K562 (cell line): ENCODE results near the gene NUTM1. TPM values are rescaled to one million over a fixed set of nuclear protein-coding genes. Genes with fewer than 3 reads are reported as not detected.

Experiments
- ESRRA ChIP-seq: fragments of 450-650 bp; IDR thresholded peaks from 2 replicates; pipeline ENCODE4 v1.6.1; 2014; ENCODE audit warnings: low read depth, mild to moderate bottlenecking, moderate library complexity, borderline replicate concordance
- RUNX1 ChIP-seq: sonication (generic); IDR thresholded peaks from 2 replicates; pipeline ENCODE4 v1.6.1; 2016; ENCODE audit warnings: antibody characterized with exemption, low read depth
- SAFB ChIP-seq: fragments of 200-400 bp; formaldehyde crosslinking; IDR thresholded peaks from 2 replicates; pipeline ENCODE4 v1.6.1; 2017; ENCODE audit warnings: low read depth, low read length, borderline replicate concordance
- SUPT5H ChIP-seq: fragments of 450-650 bp; IDR thresholded peaks from 2 replicates; pipeline ENCODE4 v1.6.1; 2016
- YY1 ChIP-seq, 3 experiments: IDR thresholded peaks; 2 replicates each; pipeline ENCODE4 v1.6.1; 2011; ENCODE audit warnings: low read length in 2 of 3, mild to moderate bottlenecking in 2 of 3, moderate library complexity in 2 of 3, borderline replicate concordance in 1 of 3, control low read depth in 1 of 3, low read depth in 1 of 3; ENCODE audit not compliant: insufficient read depth in 3 of 3, insufficient replicate concordance in 2 of 3, control insufficient read depth in 1 of 3, insufficient read length in 1 of 3; ENCODE audit errors: extremely low read depth in 1 of 3
- ZBTB7A ChIP-seq: IDR thresholded peaks from 2 replicates; pipeline ENCODE4 v1.6.1; 2011; ENCODE audit warnings: low read depth, mild to moderate bottlenecking, low read length, moderate library complexity, borderline replicate concordance; ENCODE audit not compliant: control insufficient read depth
- ZNF12 ChIP-seq: sonication (generic); formaldehyde crosslinking; IDR thresholded peaks from 2 replicates; pipeline ENCODE4 v1.4.0; 2020; ENCODE audit warnings: mild to moderate bottlenecking, missing genetic modification reagents
- polyA plus RNA-seq, 8 experiments: library from polyadenylated mRNA; depleted of rRNA in 4 of 8; stranded (reverse) in 5 of 8; unstranded in 3 of 8; fragments of >200 nt; fragmentation: Nextera tagmentation in 2 of 8; fragmentation: Illumina TruSeq in 1 of 8; extraction: Ambion mirVana in 2 of 8; extraction: Trizol in 1 of 8; gene quantifications; 2 replicates each; pipeline versions ENCODE4 v1.2.1 to v1.2.3, GENCODE V29; 2011 to 2014; ENCODE audit warnings: inconsistent platforms in 1 of 8, missing spikeins in 1 of 8
- total RNA-seq, 7 experiments: library from RNA; depleted of rRNA in 6 of 7; stranded (reverse); fragments of >200 nt in 6 of 7; fragmentation: Illumina TruSeq in 2 of 7; extraction: Trizol in 2 of 7; gene quantifications; 2 replicates each; pipeline versions ENCODE4 v1.2.1 to v1.2.3, GENCODE V29; 2011 to 2021; ENCODE audit warnings: low replicate concordance in 1 of 7
- TF ChIP-seq, protein P1 (sequence below): sonication (generic); formaldehyde crosslinking; IDR thresholded peaks from 2 replicates; pipeline ENCODE4 v1.8.0; 2022; ENCODE audit warnings: mild to moderate bottlenecking, missing genetic modification reagents, borderline replicate concordance
- TF ChIP-seq, protein P2 (sequence below): fragments of 450-650 bp; IDR thresholded peaks from 2 replicates; pipeline ENCODE4 v1.6.1; 2018; ENCODE audit not compliant: partially characterized antibody
- TF ChIP-seq, protein P3 (sequence below): fragments of 450-650 bp; IDR thresholded peaks from 2 replicates; pipeline ENCODE4 v1.6.1; 2016; ENCODE audit warnings: low read depth

NUTM1 gene
- total and polyA plus RNA-seq, 9 of the 15 experiments (the other 6 are each of a cell fraction or from before 2014, with no cell fraction given) = 0.01 to 0.05 (median 0.04) TPM; not detected in 4

DNA sequence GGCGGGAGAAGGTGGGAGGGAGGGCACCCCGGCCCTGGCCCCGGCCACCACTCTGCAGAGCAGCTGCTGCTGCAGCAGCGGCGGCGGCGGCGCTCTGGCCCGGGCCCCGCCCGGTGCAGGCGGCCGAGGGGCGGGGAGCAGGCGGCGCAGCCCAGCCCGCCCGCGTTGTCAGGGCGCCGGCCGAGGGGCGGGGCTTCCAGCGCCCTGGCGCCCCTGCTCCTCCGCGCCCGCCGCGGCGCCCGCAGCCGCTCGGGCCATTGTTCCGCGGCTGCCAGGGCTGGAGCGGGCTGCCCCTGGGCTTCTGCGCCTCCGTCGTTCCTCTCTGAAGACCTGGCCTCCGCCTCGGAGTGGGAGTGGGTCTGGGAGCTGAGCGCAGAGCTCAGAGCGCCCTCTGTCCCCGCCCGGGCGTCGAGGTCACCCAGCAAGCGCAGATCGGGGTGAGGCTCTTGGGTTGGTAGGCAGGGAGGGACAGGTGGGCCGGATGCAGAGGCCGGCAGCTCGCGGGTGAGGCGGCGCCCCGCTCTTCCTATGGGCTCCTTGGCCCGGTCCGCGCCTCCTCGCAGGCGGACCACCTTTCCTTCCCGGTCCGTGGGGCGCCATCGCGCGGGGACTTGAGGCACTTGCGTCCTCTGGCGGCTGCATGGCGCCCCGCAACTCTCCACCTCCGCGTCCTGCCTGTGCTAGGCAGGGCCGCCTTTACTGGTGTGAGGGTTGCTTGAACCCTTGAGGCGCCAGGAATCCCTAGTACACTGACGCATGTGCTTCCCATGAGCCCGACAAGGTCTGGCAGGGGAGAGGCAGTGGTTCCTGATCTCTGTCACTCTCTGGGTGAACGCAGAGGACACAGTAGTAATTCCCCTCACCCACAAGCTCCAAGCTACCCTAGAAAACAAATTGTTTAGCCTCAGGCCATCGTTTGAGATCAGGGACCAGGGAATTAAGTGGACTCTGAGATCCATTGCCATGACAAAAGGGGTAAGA lies 24.3 kb downstream of the NUTM1 start, which contains the start of gene LPCAT4 (continued):
- peak; percentile 12; the same call in 1 of the 2 replicates for TF ChIP-seq RUNX1
- TF ChIP-seq, protein P1, sequence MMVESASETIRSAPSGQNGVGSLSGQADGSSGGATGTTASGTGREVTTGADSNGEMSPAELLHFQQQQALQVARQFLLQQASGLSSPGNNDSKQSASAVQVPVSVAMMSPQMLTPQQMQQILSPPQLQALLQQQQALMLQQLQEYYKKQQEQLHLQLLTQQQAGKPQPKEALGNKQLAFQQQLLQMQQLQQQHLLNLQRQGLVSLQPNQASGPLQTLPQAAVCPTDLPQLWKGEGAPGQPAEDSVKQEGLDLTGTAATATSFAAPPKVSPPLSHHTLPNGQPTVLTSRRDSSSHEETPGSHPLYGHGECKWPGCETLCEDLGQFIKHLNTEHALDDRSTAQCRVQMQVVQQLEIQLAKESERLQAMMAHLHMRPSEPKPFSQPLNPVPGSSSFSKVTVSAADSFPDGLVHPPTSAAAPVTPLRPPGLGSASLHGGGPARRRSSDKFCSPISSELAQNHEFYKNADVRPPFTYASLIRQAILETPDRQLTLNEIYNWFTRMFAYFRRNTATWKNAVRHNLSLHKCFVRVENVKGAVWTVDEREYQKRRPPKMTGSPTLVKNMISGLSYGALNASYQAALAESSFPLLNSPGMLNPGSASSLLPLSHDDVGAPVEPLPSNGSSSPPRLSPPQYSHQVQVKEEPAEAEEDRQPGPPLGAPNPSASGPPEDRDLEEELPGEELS = no peak
- TF ChIP-seq YY1 (IDR thresholded peaks at IDR 0.05; ENCODE audit: borderline replicate concordance in 1 of 3, control insufficient read depth in 1 of 3, extremely low read depth in 1 of 3, insufficient read depth in 3 of 3, insufficient read length in 1 of 3, insufficient replicate concordance in 2 of 3, low read depth in 1 of 3, low read length in 2 of 3) = peak; percentile 60 to 91 (median 82)
- TF ChIP-seq, protein P2, sequence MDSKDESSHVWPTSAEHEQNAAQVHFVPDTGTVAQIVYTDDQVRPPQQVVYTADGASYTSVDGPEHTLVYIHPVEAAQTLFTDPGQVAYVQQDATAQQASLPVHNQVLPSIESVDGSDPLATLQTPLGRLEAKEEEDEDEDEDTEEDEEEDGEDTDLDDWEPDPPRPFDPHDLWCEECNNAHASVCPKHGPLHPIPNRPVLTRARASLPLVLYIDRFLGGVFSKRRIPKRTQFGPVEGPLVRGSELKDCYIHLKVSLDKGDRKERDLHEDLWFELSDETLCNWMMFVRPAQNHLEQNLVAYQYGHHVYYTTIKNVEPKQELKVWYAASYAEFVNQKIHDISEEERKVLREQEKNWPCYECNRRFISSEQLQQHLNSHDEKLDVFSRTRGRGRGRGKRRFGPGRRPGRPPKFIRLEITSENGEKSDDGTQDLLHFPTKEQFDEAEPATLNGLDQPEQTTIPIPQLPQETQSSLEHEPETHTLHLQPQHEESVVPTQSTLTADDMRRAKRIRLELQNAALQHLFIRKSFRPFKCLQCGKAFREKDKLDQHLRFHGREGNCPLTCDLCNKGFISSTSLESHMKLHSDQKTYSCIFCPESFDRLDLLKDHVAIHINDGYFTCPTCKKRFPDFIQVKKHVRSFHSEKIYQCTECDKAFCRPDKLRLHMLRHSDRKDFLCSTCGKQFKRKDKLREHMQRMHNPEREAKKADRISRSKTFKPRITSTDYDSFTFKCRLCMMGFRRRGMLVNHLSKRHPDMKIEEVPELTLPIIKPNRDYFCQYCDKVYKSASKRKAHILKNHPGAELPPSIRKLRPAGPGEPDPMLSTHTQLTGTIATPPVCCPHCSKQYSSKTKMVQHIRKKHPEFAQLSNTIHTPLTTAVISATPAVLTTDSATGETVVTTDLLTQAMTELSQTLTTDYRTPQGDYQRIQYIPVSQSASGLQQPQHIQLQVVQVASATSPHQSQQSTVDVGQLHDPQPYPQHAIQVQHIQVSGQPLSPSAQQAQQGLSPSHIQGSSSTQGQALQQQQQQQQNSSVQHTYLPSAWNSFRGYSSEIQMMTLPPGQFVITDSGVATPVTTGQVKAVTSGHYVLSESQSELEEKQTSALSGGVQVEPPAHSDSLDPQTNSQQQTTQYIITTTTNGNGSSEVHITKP = no peak
- TF ChIP-seq, protein P3, sequence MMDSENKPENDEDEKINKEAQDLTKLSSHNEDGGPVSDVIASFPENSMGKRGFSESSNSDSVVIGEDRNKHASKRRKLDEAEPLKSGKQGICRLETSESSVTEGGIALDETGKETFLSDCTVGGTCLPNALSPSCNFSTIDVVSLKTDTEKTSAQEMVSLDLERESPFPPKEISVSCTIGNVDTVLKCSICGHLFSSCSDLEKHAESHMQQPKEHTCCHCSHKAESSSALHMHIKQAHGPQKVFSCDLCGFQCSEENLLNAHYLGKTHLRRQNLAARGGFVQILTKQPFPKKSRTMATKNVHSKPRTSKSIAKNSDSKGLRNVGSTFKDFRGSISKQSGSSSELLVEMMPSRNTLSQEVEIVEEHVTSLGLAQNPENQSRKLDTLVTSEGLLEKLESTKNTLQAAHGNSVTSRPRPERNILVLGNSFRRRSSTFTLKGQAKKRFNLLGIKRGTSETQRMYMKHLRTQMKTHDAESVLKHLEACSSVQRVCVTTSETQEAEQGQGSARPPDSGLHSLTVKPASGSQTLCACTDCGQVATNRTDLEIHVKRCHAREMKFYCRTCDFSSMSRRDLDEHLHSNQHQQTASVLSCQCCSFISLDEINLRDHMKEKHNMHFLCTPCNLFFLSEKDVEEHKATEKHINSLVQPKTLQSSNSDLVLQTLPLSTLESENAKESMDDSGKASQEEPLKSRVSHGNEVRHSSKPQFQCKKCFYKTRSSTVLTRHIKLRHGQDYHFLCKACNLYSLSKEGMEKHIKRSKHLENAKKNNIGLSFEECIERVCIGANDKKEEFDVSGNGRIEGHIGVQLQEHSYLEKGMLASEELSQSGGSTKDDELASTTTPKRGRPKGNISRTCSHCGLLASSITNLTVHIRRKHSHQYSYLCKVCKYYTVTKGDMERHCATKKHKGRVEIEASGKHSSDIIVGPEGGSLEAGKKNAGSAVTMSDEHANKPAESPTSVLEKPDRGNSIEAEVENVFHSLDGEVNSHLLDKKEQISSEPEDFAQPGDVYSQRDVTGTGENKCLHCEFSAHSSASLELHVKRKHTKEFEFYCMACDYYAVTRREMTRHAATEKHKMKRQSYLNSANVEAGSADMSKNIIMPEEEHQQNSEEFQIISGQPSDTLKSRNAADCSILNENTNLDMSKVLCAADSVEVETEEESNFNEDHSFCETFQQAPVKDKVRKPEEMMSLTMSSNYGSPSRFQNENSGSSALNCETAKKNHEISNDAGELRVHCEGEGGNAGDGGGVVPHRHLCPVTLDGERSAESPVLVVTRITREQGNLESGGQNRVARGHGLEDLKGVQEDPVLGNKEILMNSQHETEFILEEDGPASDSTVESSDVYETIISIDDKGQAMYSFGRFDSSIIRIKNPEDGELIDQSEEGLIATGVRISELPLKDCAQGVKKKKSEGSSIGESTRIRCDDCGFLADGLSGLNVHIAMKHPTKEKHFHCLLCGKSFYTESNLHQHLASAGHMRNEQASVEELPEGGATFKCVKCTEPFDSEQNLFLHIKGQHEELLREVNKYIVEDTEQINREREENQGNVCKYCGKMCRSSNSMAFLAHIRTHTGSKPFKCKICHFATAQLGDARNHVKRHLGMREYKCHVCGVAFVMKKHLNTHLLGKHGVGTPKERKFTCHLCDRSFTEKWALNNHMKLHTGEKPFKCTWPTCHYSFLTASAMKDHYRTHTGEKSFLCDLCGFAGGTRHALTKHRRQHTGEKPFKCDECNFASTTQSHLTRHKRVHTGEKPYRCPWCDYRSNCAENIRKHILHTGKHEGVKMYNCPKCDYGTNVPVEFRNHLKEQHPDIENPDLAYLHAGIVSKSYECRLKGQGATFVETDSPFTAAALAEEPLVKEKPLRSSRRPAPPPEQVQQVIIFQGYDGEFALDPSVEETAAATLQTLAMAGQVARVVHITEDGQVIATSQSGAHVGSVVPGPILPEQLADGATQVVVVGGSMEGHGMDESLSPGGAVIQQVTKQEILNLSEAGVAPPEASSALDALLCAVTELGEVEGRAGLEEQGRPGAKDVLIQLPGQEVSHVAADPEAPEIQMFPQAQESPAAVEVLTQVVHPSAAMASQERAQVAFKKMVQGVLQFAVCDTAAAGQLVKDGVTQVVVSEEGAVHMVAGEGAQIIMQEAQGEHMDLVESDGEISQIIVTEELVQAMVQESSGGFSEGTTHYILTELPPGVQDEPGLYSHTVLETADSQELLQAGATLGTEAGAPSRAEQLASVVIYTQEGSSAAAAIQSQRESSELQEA = no peak
- peak; percentile 37; the same call in 1 of the 2 replicates for TF ChIP-seq ZBTB7A
- peak; percentile 93 for TF ChIP-seq SAFB
- peak; percentile 84 for TF ChIP-seq SUPT5H
- TF ChIP-seq ZNF12 = no peak
- peak; percentile 58; the same call in 1 of the 2 replicates for TF ChIP-seq ESRRA
